HG03196 (cell line): ENCODE results near the gene SPATA7.

Experiments used
- ATAC-seq: cut with Tn5 transposase; IDR thresholded peaks from one replicate; pipeline ENCODE4 v1.9.1; 2021; ENCODE audit not compliant: unreplicated experiment

The SPATA7 gene

GRCh38 chr14:88411039-88411438 is 25.6 kb downstream of the SPATA7 start:
- no peak for ATAC-seq

GRCh38 chr14:88417594-88417993 is 32.1 kb downstream of the SPATA7 start:
- no peak for ATAC-seq

- ATAC-seq = no peak
Observed at GRCh38 chr14:88420187-88420586, 34.7 kb downstream of the SPATA7 start.

GRCh38 chr14:88421286-88421685 is 35.8 kb downstream of the SPATA7 start:
- ATAC-seq = no peak

- ATAC-seq = no peak
Observed at GRCh38 chr14:88422047-88422446, 36.6 kb downstream of the SPATA7 start.

DNA sequence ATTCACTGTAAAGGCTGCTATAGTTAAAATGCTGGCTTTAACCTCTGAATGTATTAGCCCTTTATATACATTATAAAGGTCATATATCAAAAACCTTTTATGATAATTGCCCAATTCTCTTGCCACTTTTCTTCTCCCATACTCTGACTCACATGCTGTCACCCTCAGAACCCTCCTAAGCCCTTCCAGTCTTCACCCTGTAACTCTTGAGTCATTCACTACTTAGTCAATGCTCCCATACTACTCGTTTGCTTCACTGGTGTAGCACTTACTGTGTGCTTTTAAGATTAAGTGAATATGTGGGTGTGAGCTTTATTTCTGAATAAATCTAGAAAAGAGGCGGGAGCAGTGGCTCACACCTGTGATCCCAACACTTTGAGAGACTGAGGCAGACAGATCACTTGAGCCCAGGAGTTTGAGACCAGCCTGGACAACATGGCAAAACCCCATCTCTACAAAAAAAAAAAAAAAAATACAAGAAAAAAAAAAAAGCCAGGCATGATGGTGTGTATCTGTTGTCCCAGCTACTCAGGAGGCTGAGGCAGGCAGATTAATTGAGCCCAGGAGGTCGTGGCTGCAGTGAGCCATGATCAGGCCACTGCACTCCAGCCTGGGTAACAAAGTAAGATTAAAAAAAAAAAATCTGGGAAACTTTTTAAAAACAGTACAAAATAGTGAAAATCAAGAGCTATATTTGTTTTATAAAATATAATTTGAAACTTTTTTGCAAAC is 37.6 kb downstream of the SPATA7 start:
- ATAC-seq = no peak

DNA sequence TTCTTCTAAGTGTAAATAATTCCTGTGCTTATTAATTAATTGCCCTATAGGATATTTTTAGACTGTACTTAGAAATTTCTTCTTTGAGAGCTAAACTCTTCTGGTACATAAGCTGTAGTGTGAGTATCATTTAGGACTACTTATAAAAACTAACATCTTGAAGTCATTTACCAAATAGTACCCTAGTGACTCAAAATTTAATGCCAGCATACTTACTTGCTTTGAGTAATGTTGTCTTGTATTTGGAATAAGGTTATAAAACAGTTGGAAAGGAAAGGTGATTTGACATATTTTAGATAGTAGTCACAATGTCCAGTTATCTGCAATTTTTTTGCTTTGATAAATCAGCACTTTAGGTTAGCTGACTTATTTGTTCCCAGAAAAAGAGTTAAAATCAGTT is 39.1 kb downstream of the SPATA7 start:
- ATAC-seq = no peak

DNA sequence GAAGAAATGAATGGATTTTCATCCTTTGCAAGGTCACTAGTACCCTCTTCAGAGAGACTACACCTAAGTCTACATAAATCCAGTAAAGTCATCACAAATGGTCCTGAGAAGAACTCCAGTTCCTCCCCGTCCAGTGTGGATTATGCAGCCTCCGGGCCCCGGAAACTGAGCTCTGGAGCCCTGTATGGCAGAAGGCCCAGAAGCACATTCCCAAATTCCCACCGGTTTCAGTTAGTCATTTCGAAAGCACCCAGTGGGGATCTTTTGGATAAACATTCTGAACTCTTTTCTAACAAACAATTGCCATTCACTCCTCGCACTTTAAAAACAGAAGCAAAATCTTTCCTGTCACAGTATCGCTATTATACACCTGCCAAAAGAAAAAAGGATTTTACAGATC is 40.8 kb downstream of the SPATA7 start:
- no peak for ATAC-seq

GRCh38 chr14:88430976-88431375 is 45.5 kb downstream of the SPATA7 start:
- no peak for ATAC-seq

DNA sequence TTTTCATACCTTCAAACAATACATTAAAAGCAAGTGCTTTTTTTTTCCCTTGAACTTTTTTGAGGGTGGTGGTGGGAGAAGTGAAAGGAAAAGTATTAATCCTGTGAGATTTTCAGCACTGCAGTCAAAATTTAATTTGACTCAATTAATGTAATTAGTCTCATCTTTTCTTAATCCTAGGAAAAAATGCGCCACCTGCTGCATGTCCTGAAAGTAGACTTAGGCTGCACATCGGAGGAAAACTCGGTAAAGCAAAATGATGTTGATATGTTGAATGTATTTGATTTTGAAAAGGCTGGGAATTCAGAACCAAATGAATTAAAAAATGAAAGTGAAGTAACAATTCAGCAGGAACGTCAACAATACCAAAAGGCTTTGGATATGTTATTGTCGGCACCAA is 52.2 kb downstream of the SPATA7 start:
- ATAC-seq = no peak

- no peak for ATAC-seq
Observed at GRCh38 chr14:88439088-88439487, 53.6 kb downstream of the SPATA7 start.

- ATAC-seq = no peak
Observed at GRCh38 chr14:88452231-88452630, 66.8 kb downstream of the SPATA7 start.

DNA sequence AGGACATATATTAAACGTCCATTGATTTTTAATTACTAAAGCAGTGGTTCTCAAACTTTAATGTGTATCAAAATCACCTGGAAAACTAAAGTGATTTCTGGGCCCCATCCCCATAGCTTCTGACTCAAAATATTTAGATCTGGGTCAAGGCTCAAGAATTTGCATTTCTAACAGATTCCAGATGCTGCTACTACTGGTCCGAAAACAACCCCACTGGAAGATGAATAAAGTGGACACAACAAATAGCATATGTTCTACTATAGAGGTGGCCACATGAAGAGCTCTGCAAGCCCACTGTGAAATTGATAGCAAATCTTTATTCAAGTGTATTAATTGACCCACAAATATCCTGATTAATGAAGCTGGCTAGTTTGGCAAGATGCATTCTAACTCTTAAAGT is 69.4 kb downstream of the SPATA7 start:
- ATAC-seq = no peak

- ATAC-seq = no peak
Observed at GRCh38 chr14:88463318-88463717, 77.9 kb downstream of the SPATA7 start.

- ATAC-seq = no peak
Observed at GRCh38 chr14:88468406-88468805, 82.9 kb downstream of the SPATA7 start.

DNA sequence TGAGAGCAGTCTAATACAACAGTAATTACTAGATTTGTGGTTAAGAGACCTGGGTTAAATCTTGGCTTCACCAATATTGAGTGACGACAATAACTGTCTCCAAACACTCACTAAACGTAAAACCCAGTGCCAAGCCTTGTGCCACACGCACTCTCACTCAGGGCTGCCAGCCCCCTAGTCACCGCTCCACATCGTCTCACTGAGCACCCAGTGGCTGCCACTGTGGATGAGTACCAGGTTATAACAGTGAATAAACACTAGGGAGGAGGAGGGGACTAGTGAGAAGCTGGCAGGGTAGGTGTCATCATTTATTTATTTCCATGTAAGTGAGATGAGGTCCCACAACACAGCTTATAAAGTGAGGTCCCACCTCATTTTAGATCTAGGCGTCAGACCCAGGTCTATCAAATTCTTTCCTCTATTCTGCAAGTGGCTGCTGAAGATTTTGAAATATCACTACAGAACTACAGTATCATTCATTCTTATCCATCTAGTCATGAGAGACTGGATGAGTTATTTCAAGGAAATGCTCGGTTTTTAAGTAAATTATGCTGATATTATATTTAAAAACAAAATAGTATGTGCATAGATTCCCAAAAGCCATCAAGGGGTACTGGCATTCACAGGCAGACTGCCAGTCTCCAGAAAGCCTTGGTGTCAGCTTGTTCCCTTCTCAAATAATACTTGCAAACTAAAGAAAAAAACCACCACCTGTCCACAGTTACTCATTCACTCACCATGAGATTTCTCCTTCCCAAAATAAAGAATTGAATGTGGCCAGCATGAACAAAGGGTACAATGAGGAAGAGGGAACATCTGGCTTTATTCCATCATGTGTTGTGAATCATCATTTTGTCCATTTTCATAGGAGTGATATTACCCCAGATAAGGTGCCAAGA is 85.3 kb downstream of the SPATA7 start:
- no peak for ATAC-seq

DNA sequence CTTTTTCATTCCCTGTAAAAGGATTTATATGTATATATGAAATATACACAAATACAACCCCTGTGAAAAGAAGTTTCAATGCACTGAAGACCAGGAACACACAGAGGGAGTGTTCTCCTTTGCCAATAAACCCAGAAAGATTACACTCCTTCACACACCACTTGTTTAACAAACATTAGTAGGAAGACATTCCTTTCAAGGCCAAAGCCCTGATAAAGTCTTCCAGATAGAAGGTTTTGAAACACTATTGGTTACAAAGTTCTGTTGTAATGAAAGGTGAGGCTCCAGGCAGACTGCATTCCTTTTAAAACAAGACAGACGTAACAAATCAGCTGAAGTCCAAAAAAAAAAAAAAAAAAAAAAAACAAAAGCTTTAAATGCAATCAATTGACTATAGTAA is 88.3 kb downstream of the SPATA7 start:
- no peak for ATAC-seq

DNA sequence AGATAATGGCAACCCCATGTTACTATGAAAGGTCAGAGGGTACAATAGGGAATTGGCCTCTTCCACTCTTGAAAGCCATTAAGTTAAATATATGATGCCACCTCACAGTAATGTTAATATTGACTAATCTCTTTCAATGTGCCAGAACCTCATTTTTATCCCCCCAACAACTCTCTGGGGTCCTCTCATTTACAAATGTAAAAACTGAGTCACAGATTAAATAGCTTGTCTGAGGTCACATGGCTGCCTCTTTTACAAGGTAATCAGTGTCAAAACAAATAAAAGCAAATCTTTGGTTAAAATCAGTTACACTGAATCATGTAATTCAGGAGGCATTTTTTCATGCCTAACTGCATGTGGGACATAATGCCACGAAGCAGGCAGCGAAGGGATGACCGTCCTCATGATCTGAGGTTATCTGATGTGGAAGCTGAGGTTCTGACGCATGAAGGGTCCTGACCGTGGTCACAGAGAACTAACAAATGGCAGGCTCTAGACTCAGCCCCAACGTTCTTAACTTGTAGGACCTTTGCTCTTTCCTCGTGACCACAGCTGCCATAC is 90.8 kb downstream of the SPATA7 start:
- ATAC-seq = no peak

GRCh38 chr14:88476825-88477224 is 91.4 kb downstream of the SPATA7 start:
- ATAC-seq = no peak

- ATAC-seq = no peak
Observed at GRCh38 chr14:88477513-88478250, 92.2 kb downstream of the SPATA7 start.

- no peak for ATAC-seq
Observed at GRCh38 chr14:88478931-88479330, 93.5 kb downstream of the SPATA7 start.
